ENCODE measurements around the gene P2RY6. TPM values are rescaled to one million over a fixed set of nuclear protein-coding genes. Genes with fewer than 3 reads are reported as not detected.

P2RY6 gene
- total RNA-seq, 4 donors from 2014 or later: 1.8 to 2.8 (median 2.3) TPM

- H3K4me1 ChIP-seq: peaks cover 0 to 15% (median 4%) of the 10 kb centered on the region in 3 donors
- no peak overlapping the region for H3K4me3 ChIP-seq
- H3K27me3 ChIP-seq: peaks cover 49% of the 10 kb centered on the region
- H3K27ac ChIP-seq: no peak overlapping the region
- ATAC-seq: no peak
- no peaks in the 10 kb centered on the region for H3K9me3 ChIP-seq
- TF ChIP-seq EP300 (IDR thresholded peaks at IDR 0.05) (no peak), POLR2AphosphoS5 (IDR thresholded peaks at IDR 0.05) (no peak), POLR2A (IDR thresholded peaks at IDR 0.05) (no peak), CTCF (IDR thresholded peaks at IDR 0.05) (no peak)
- WGBS, 2 donors (ENCODE audit: low coverage in 1 of 2): 80 to 91% methylated on average over 1 to 2 of the region's 4 CpGs
- no peaks in the 10 kb centered on the region for H3K36me3 ChIP-seq
Measured at GRCh38 chr11:73265278-73265810, 6.8 kb upstream of the P2RY6 start.

- peaks cover 53% of the 10 kb centered on the region for H3K27me3 ChIP-seq
- TF ChIP-seq POLR2A (IDR thresholded peaks at IDR 0.05) (no peak), POLR2AphosphoS5 (IDR thresholded peaks at IDR 0.05) (no peak), EP300 (IDR thresholded peaks at IDR 0.05) (no peak), CTCF (IDR thresholded peaks at IDR 0.05) (no peak)
- H3K4me1 ChIP-seq: peaks cover 0 to 15% (median 4%) of the 10 kb centered on the region in 3 donors
- ATAC-seq: no peak
- 83 to 100% methylated on average over 1 of the region's 3 CpGs for WGBS, 2 donors (ENCODE audit: low coverage in 1 of 2)
- no peaks in the 10 kb centered on the region for H3K36me3 ChIP-seq
- H3K9me3 ChIP-seq: no peaks in the 10 kb centered on the region
- no peak overlapping the region for H3K27ac ChIP-seq
- H3K4me3 ChIP-seq: no peak overlapping the region
Measured at GRCh38 chr11:73265853-73266645, 6.1 kb upstream of the P2RY6 start.

- no peak for ATAC-seq
- Histone ChIP-seq H3K9me3 (no peaks in the 10 kb centered on the region), H3K4me3 (no peak overlapping the region), H3K27ac (no peak overlapping the region), H3K36me3 (no peaks in the 10 kb centered on the region), H3K4me1 (peaks cover 0 to 15% (median 4%) of the 10 kb centered on the region in 3 donors), H3K27me3 (peaks cover 53% of the 10 kb centered on the region)
- no peak for TF ChIP-seq CTCF (IDR thresholded peaks at IDR 0.05)
- no peak for TF ChIP-seq POLR2A (IDR thresholded peaks at IDR 0.05)
- TF ChIP-seq EP300 (IDR thresholded peaks at IDR 0.05): no peak
- TF ChIP-seq POLR2AphosphoS5 (IDR thresholded peaks at IDR 0.05): no peak
- WGBS, 2 donors (ENCODE audit: low coverage in 1 of 2): 72 to 90% methylated on average over 2 of the region's 4 CpGs
Measured at GRCh38 chr11:73266646-73267020, 5.5 kb upstream of the P2RY6 start.

- peaks cover 53% of the 10 kb centered on the region for H3K27me3 ChIP-seq
- no peak for ATAC-seq
- no peak for TF ChIP-seq CTCF (IDR thresholded peaks at IDR 0.05)
- TF ChIP-seq POLR2A (IDR thresholded peaks at IDR 0.05): no peak
- TF ChIP-seq POLR2AphosphoS5 (IDR thresholded peaks at IDR 0.05): no peak
- H3K4me3 ChIP-seq: no peak overlapping the region
- no peaks in the 10 kb centered on the region for H3K36me3 ChIP-seq
- 68 to 70% methylated on average over 2 to 3 of the region's 3 CpGs for WGBS, 2 donors (ENCODE audit: low coverage in 1 of 2)
- peaks cover 0 to 15% (median 4%) of the 10 kb centered on the region in 3 donors for H3K4me1 ChIP-seq
- H3K9me3 ChIP-seq: no peaks in the 10 kb centered on the region
- peak overlapping the region in 1 of 4 donors; percentile 29 for H3K27ac ChIP-seq
Measured at GRCh38 chr11:73267122-73267846, 4.9 kb upstream of the P2RY6 start.
